Smooth muscle cell (in vitro differentiated cells): Measurements from ENCODE around the gene PDHB. TPM values are rescaled to one million over a fixed set of nuclear protein-coding genes. Genes with fewer than 3 reads are reported as not detected.
A peak's percentile ranks its signal among the peaks of the same experiment; 100 is the strongest.

Experiments
- DNase-seq: peaks from one replicate; lab custom pipeline; 2025; ENCODE audit not compliant: unreplicated experiment; lab: John Stamatoyannopoulos, UW
- H2AFZ ChIP-seq: fragments of 200-600 bp; sonication (generic); 2 replicates; pipeline ENCODE4 v1.6.0; 2016; ENCODE audit warnings: antibody characterized with exemption, low read depth, mild to moderate bottlenecking
- H3F3A ChIP-seq: fragments of 200-600 bp; sonication (generic); 2 replicates; pipeline ENCODE4 v1.6.0; 2017; ENCODE audit warnings: antibody characterized with exemption, low read depth
- H3K27ac ChIP-seq: fragments of 200-600 bp; sonication (generic); 2 replicates; pipeline ENCODE4 v1.5.1; 2016; ENCODE audit warnings: low read depth, mild to moderate bottlenecking
- H3K27me3 ChIP-seq: fragments of 200-600 bp; sonication (generic); 2 replicates; pipeline ENCODE4 v1.6.1; 2016; ENCODE audit warnings: low read depth, mild to moderate bottlenecking
- H3K36me3 ChIP-seq: fragments of 200-600 bp; sonication (generic); 2 replicates; pipeline ENCODE4 v1.5.1; 2016; ENCODE audit warnings: low read depth
- H3K4me1 ChIP-seq: fragments of 200-600 bp; sonication (generic); 2 replicates; pipeline ENCODE4 v1.5.1; 2016; ENCODE audit warnings: low read depth
- H3K4me2 ChIP-seq: fragments of 200-600 bp; sonication (generic); 2 replicates; pipeline ENCODE4 v1.6.0; 2016; ENCODE audit warnings: mild to moderate bottlenecking
- H3K4me3 ChIP-seq: fragments of 200-600 bp; sonication (generic); 2 replicates; pipeline ENCODE4 v1.5.1; 2016; ENCODE audit warnings: mild to moderate bottlenecking
- H3K79me2 ChIP-seq: fragments of 200-600 bp; sonication (generic); 2 replicates; pipeline ENCODE4 v1.6.0; 2016; ENCODE audit warnings: low read depth, mild to moderate bottlenecking
- H3K9ac ChIP-seq: fragments of 200-600 bp; sonication (generic); 2 replicates; pipeline ENCODE4 v1.6.0; 2016; ENCODE audit warnings: low read depth
- H3K9me3 ChIP-seq: fragments of 200-600 bp; sonication (generic); replicated peaks from 2 replicates; pipeline ENCODE4 v1.5.1; 2016; ENCODE audit warnings: low read depth
- H4K20me1 ChIP-seq: fragments of 200-600 bp; sonication (generic); 2 replicates; pipeline ENCODE4 v1.6.0; 2016; ENCODE audit warnings: low read depth
- WGBS: methylation state at CpG from one replicate; pipeline ENCODE4 v1.1.7; 2016; ENCODE audit warnings: low lambda C conversion rate; 5-methylcytosine and 5-hydroxymethylcytosine counted together
- polyA plus RNA-seq: library from polyadenylated mRNA; unstranded; fragments of >200 nt; fragmentation: Nextera tagmentation; extraction: Ambion mirVana; gene quantifications from 2 replicates; pipeline ENCODE4 v1.2.1, GENCODE V29; 2016
- total RNA-seq: library from RNA; depleted of rRNA; stranded (reverse); fragments of >200 nt; gene quantifications from 2 replicates; pipeline ENCODE4 v1.2.3, GENCODE V29; 2014
- TF ChIP-seq, protein P1 (sequence below): fragments of 200-600 bp; sonication (generic); IDR thresholded peaks from 2 replicates; pipeline ENCODE4 v1.5.1; 2017; ENCODE audit warnings: borderline replicate concordance, mild to moderate bottlenecking, antibody characterized with exemption; ENCODE audit not compliant: insufficient read depth, poor library complexity, severe bottlenecking

Gene PDHB
- total and polyA plus RNA-seq, 2 experiments from 2014 or later, result 123 to 128 TPM

- H3K4me1 ChIP-seq, result no peaks in the 10 kb centered on the region
- H2AFZ ChIP-seq, result no peak overlapping the region
Observed at GRCh38 chr3:58463181-58463941, 29.7 kb upstream of the PDHB start.

GRCh38 chr3:58462829-58463180, 29.2 kb upstream of the PDHB start:
- no peak overlapping the region for H3K27ac ChIP-seq
- H3K4me1 ChIP-seq, result no peaks in the 10 kb centered on the region
- no peak overlapping the region for H3K9ac ChIP-seq
- H2AFZ ChIP-seq, result no peak overlapping the region
- H3K4me3 ChIP-seq, result no peak overlapping the region
- no peaks in the 10 kb centered on the region for H3F3A ChIP-seq
- H3K36me3 ChIP-seq, result no peaks in the 10 kb centered on the region
- no peaks in the 10 kb centered on the region for H3K27me3 ChIP-seq
- H3K79me2 ChIP-seq, result no peaks in the 10 kb centered on the region
- peak overlapping the region; percentile 46 for H3K4me2 ChIP-seq
- TF ChIP-seq, protein P1, sequence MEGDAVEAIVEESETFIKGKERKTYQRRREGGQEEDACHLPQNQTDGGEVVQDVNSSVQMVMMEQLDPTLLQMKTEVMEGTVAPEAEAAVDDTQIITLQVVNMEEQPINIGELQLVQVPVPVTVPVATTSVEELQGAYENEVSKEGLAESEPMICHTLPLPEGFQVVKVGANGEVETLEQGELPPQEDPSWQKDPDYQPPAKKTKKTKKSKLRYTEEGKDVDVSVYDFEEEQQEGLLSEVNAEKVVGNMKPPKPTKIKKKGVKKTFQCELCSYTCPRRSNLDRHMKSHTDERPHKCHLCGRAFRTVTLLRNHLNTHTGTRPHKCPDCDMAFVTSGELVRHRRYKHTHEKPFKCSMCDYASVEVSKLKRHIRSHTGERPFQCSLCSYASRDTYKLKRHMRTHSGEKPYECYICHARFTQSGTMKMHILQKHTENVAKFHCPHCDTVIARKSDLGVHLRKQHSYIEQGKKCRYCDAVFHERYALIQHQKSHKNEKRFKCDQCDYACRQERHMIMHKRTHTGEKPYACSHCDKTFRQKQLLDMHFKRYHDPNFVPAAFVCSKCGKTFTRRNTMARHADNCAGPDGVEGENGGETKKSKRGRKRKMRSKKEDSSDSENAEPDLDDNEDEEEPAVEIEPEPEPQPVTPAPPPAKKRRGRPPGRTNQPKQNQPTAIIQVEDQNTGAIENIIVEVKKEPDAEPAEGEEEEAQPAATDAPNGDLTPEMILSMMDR, result no peak
- no peak for DNase-seq
- 53% methylated on average over 4 of the region's 4 CpGs for WGBS
- H3K9me3 ChIP-seq, result no peaks in the 10 kb centered on the region
- H4K20me1 ChIP-seq, result no peaks in the 10 kb centered on the region

More at GRCh38 chr3:58463181-58463941, 29.7 kb upstream of the PDHB start:
- Histone ChIP-seq H3K36me3 (no peaks in the 10 kb centered on the region), H4K20me1 (no peaks in the 10 kb centered on the region), H3F3A (no peaks in the 10 kb centered on the region), H3K9ac (no peak overlapping the region), H3K4me3 (no peak overlapping the region), H3K27ac (no peak overlapping the region), H3K79me2 (no peaks in the 10 kb centered on the region), H3K9me3 (no peaks in the 10 kb centered on the region), H3K27me3 (no peaks in the 10 kb centered on the region), H3K4me2 (peak overlapping the region; percentile 46)
- 37% methylated on average over 18 of the region's 18 CpGs for WGBS
- TF ChIP-seq, protein P1, result peak; percentile 82
- DNase-seq, result no peak

GRCh38 chr3:58459160-58459559, 25.5 kb upstream of the PDHB start:
- Histone ChIP-seq H4K20me1 (no peaks in the 10 kb centered on the region), H3K27me3 (no peaks in the 10 kb centered on the region), H3F3A (no peaks in the 10 kb centered on the region), H3K9ac (no peak overlapping the region), H3K4me2 (no peak overlapping the region), H3K4me1 (no peaks in the 10 kb centered on the region), H3K9me3 (peaks cover 10% of the 10 kb centered on the region), H3K36me3 (no peaks in the 10 kb centered on the region), H2AFZ (no peak overlapping the region), H3K4me3 (no peak overlapping the region), H3K79me2 (no peaks in the 10 kb centered on the region), H3K27ac (no peak overlapping the region)
- TF ChIP-seq, protein P1, result no peak
- DNase-seq, result no peak
- WGBS, result 95% methylated on average over 4 of the region's 4 CpGs

GRCh38 chr3:58452176-58452575, 18.5 kb upstream of the PDHB start:
- Histone ChIP-seq H3K27ac (no peak overlapping the region), H3K27me3 (no peaks in the 10 kb centered on the region), H2AFZ (no peak overlapping the region), H3K9ac (no peak overlapping the region), H3F3A (no peaks in the 10 kb centered on the region), H4K20me1 (no peaks in the 10 kb centered on the region), H3K79me2 (no peaks in the 10 kb centered on the region), H3K4me1 (no peaks in the 10 kb centered on the region), H3K36me3 (no peaks in the 10 kb centered on the region), H3K4me3 (no peak overlapping the region), H3K4me2 (no peak overlapping the region), H3K9me3 (peaks cover 10% of the 10 kb centered on the region)
- DNase-seq, result no peak
- WGBS, result 100% methylated on average over 1 of the region's 1 CpG
- TF ChIP-seq, protein P1, result no peak
